ENCODE measurements around the gene BCL7A.

DNA sequence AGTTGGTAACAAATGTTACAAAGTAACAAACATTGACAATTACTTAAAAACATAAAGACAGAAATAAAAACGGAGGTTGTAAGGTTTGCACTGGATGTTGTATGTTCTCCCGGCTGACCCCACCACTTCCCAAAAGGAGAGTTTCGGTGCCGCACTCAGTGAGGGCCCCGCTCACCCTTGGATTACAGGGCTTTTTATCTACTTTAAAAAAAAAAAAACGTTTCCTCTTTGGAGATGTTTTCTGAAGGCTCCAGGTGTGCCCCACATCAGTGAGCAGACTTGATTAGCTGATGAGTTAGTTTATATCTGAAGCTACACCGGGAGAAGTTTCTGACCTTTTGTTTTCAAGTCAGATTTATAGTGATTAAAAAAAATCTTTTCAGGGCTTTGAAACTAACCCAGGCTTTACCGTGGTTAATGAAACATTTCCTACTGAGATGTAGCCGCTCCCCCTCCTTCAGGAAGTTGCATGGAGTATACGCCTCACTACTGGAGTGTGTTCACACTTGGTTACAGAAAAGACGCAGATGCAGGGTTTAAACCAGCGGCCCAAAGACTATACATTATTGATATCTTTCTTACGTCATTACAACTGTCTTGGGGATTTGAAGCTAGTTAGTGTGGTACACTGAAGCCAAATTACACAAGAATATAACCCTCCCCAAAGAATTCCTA is 38.0 kb upstream of the BCL7A start:
- no peak for TF ChIP-seq JUND (IDR thresholded peaks at IDR 0.05; ENCODE audit: borderline replicate concordance, low read depth, low read length)
- TF ChIP-seq JUND (tag; IDR thresholded peaks at IDR 0.05; ENCODE audit: borderline replicate concordance, low read depth, low read length) = no peak
- TF ChIP-seq ZNF668 (CRISPR knock-in tag; IDR thresholded peaks at IDR 0.05) = no peak
- TF ChIP-seq E2F4 (CRISPR knock-in tag; IDR thresholded peaks at IDR 0.05; ENCODE audit: low read depth) = no peak
- TF ChIP-seq, protein P1, sequence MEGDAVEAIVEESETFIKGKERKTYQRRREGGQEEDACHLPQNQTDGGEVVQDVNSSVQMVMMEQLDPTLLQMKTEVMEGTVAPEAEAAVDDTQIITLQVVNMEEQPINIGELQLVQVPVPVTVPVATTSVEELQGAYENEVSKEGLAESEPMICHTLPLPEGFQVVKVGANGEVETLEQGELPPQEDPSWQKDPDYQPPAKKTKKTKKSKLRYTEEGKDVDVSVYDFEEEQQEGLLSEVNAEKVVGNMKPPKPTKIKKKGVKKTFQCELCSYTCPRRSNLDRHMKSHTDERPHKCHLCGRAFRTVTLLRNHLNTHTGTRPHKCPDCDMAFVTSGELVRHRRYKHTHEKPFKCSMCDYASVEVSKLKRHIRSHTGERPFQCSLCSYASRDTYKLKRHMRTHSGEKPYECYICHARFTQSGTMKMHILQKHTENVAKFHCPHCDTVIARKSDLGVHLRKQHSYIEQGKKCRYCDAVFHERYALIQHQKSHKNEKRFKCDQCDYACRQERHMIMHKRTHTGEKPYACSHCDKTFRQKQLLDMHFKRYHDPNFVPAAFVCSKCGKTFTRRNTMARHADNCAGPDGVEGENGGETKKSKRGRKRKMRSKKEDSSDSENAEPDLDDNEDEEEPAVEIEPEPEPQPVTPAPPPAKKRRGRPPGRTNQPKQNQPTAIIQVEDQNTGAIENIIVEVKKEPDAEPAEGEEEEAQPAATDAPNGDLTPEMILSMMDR (IDR thresholded peaks at IDR 0.05 in 2 of 3, conservative IDR thresholded peaks at IDR 0.05 in 1 of 3; ENCODE audit: insufficient read depth in 2 of 3, low read depth in 1 of 3, low read length in 3 of 3) = no peak
- TF ChIP-seq, protein P2, sequence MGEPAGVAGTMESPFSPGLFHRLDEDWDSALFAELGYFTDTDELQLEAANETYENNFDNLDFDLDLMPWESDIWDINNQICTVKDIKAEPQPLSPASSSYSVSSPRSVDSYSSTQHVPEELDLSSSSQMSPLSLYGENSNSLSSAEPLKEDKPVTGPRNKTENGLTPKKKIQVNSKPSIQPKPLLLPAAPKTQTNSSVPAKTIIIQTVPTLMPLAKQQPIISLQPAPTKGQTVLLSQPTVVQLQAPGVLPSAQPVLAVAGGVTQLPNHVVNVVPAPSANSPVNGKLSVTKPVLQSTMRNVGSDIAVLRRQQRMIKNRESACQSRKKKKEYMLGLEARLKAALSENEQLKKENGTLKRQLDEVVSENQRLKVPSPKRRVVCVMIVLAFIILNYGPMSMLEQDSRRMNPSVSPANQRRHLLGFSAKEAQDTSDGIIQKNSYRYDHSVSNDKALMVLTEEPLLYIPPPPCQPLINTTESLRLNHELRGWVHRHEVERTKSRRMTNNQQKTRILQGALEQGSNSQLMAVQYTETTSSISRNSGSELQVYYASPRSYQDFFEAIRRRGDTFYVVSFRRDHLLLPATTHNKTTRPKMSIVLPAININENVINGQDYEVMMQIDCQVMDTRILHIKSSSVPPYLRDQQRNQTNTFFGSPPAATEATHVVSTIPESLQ (CRISPR knock-in tag; IDR thresholded peaks at IDR 0.05) = no peak
- TF ChIP-seq MXI1 (IDR thresholded peaks at IDR 0.05; ENCODE audit: low read depth, low read length) = no peak
- TF ChIP-seq CBX3 (IDR thresholded peaks at IDR 0.05; ENCODE audit: borderline replicate concordance in 1 of 2, low read length in 2 of 2) = no peak
- TF ChIP-seq CREB1 (IDR thresholded peaks at IDR 0.05) = no peak
- no peak for TF ChIP-seq CREB1 (CRISPR knock-in tag; IDR thresholded peaks at IDR 0.05)
